Spleen (tissue), 11 donors: ENCODE results near the gene NCS1. TPM values are rescaled to one million over a fixed set of nuclear protein-coding genes. Genes with fewer than 3 reads are reported as not detected.

Experiments used
- DNase-seq: peaks from one replicate; pipeline ENCODE4 v3.0.0-alpha.2; 2020
- H3K27ac ChIP-seq, 8 donors: fragments of 200-600 bp; sonication (generic) in 7 of 8; 1 replicate in 4 of 8; 2 replicates in 4 of 8; pipeline versions ENCODE4 v1.5.0 to v1.8.0; 2016 to 2021; ENCODE audit warnings: inconsistent platforms in 4 of 8, mild to moderate bottlenecking in 4 of 8, moderate library complexity in 1 of 8
- H3K27me3 ChIP-seq, 7 donors: fragments of 200-600 bp; sonication (generic) in 6 of 7; replicated peaks in 1 of 7; 1 replicate in 4 of 7; 2 replicates in 3 of 7; pipeline versions ENCODE4 v1.5.0 to v1.8.0; 2016 to 2021; ENCODE audit warnings: inconsistent platforms in 3 of 7, mild to moderate bottlenecking in 1 of 7
- H3K36me3 ChIP-seq, 6 donors: fragments of 200-600 bp; sonication (generic) in 5 of 6; 1 replicate in 4 of 6; 2 replicates in 2 of 6; pipeline versions ENCODE4 v1.5.0 to v1.8.0; 2016 to 2021; ENCODE audit warnings: inconsistent platforms in 2 of 6
- H3K4me1 ChIP-seq, 6 donors: fragments of 200-600 bp; sonication (generic) in 5 of 6; 1 replicate in 3 of 6; 2 replicates in 3 of 6; pipeline versions ENCODE4 v1.5.0 to v1.8.0; 2016 to 2021; ENCODE audit warnings: inconsistent platforms in 3 of 6
- H3K4me3 ChIP-seq, 8 donors: fragments of 200-600 bp; sonication (generic) in 7 of 8; 1 replicate in 4 of 8; 2 replicates in 4 of 8; pipeline versions ENCODE4 v1.5.0 to v1.8.0; 2016 to 2021; ENCODE audit warnings: inconsistent platforms in 4 of 8, mild to moderate bottlenecking in 4 of 8, moderate library complexity in 2 of 8
- H3K9me3 ChIP-seq, 8 donors: fragments of 200-600 bp; sonication (generic) in 7 of 8; 1 replicate in 4 of 8; 2 replicates in 4 of 8; pipeline versions ENCODE4 v1.5.0 to v1.8.0; 2016 to 2021; ENCODE audit warnings: inconsistent platforms in 4 of 8
- CTCF ChIP-seq, 11 experiments: fragments of 200-600 bp in 7 of 11; fragments of 450-650 bp in 4 of 11; sonication (generic) in 4 of 11; IDR thresholded peaks in 8 of 11; conservative IDR thresholded peaks in 3 of 11; 1 replicate in 7 of 11; 2 replicates in 4 of 11; pipeline versions ENCODE4 v1.4.0 to v1.8.0; 2016 to 2021; ENCODE audit warnings: antibody characterized with exemption in 11 of 11, inconsistent platforms in 4 of 11, mild to moderate bottlenecking in 1 of 11
- POLR2A ChIP-seq, 3 donors: fragments of 450-650 bp; IDR thresholded peaks; one replicate each; pipeline ENCODE4 v1.5.1; 2017; ENCODE audit warnings: antibody characterized with exemption in 3 of 3, mild to moderate bottlenecking in 1 of 3
- POLR2AphosphoS5 ChIP-seq, 3 donors: sonication (generic); formaldehyde crosslinking; IDR thresholded peaks; one replicate each; pipeline ENCODE4 v1.5.1; 2017; ENCODE audit warnings: antibody characterized with exemption in 3 of 3
- WGBS, 5 donors: extraction: QIAGEN DNeasy Blood & Tissue Kit in 3 of 5; methylation state at CpG; one replicate each; pipeline versions ENCODE4 v1.1.5 to v1.1.7; 2013 to 2018; 5-methylcytosine and 5-hydroxymethylcytosine counted together
- intact Hi-C: fragments of 100-400 bp; cut with DNase I; formaldehyde crosslinking; loops from one replicate; pipeline ENCODE4 v1.15.0; 2023; ENCODE audit warnings: low total_unique reads
- polyA plus RNA-seq, 3 donors: library from polyadenylated mRNA; stranded (reverse); fragments of 200-250 nt; gene quantifications; one replicate each; pipeline ENCODE4 v1.2.1, GENCODE V29; 2013
- total RNA-seq, 7 donors: library from RNA; depleted of rRNA in 3 of 7; stranded (reverse); fragments of >200 nt in 3 of 7; fragmentation: NEBNext Ultra II Directional in 4 of 7; extraction: Animal tissue kit (Norgen Biotek cat#: 25700) in 4 of 7; gene quantifications; one replicate each; pipeline versions ENCODE4 v1.1.0 to v1.2.1, GENCODE V29; 2016 to 2021
- donor health status: healthy with polysubstance abuse.
- donor health status: DM: no; HTN: no; CAD: no; lungs with moderate emphysema.
- donor health status: DM: no; HTN: no; CAD: no.
- donor health status: Bipolar disorder and iron deficiency.
- donor health status: healthy.
- donor health status: DM: no; HTN: no; CAD: no.
- donor health status: DM: yes; HTN: yes; CAD: no.

NCS1 gene
- total and polyA plus RNA-seq, 10 donors: 0.46 to 2.5 (median 1.3) TPM

DNA sequence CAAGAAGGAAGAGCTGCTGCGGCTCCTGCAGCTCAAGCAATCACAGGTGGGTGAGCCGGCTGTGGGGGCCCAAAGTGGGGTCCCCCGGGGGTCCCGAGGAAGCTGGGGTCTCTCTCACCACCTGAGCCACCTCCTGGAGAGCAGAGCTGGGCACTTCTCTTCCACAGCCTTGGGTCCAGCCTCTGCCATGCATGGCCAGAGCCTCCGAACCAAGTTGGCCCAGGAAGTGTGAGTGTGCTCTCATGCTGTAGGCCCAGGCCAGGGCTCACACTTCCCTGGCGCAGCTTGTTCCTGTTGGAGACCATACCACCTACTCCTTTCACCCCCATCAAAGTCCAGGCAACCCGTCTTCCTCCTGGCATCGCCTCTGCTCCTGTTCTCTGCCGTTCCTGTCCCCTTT, 113.1 kb downstream of the NCS1 start:
- TF ChIP-seq POLR2AphosphoS5 (IDR thresholded peaks at IDR 0.05): no peak
- TF ChIP-seq POLR2A (IDR thresholded peaks at IDR 0.05): no peak
- no peak for TF ChIP-seq CTCF (IDR thresholded peaks at IDR 0.05 in 8 of 11, conservative IDR thresholded peaks at IDR 0.05 in 3 of 11)
- H3K4me3 ChIP-seq: no peak overlapping the region
- no peaks in the 10 kb centered on the region for H3K36me3 ChIP-seq
- DNase-seq: no peak
- H3K27me3 ChIP-seq: peaks cover 0 to 93% (median 10%) of the 10 kb centered on the region in 7 donors
- H3K4me1 ChIP-seq: peaks cover 0 to 17% (median 0%) of the 10 kb centered on the region in 6 donors
- intact Hi-C loops: no loop called here
- no peak overlapping the region for H3K27ac ChIP-seq
- 65 to 79% (median 77%) methylated on average over 9 of the region's 9 CpGs for WGBS, 5 donors
- no peaks in the 10 kb centered on the region for H3K9me3 ChIP-seq

- intact Hi-C loops: no loop called here
- no peak overlapping the region for H3K4me3 ChIP-seq
- no peak overlapping the region for H3K27ac ChIP-seq
- DNase-seq: no peak
- peaks cover 0 to 86% (median 10%) of the 10 kb centered on the region in 7 donors for H3K27me3 ChIP-seq
- no peaks in the 10 kb centered on the region for H3K36me3 ChIP-seq
- H3K9me3 ChIP-seq: no peaks in the 10 kb centered on the region
- H3K4me1 ChIP-seq: peaks cover 0 to 18% (median 0%) of the 10 kb centered on the region in 6 donors
- WGBS, 5 donors: 80 to 89% (median 87%) methylated on average over 7 to 17 of the region's 17 CpGs
- TF ChIP-seq CTCF (IDR thresholded peaks at IDR 0.05 in 8 of 11, conservative IDR thresholded peaks at IDR 0.05 in 3 of 11): no peak
- no peak for TF ChIP-seq POLR2A (IDR thresholded peaks at IDR 0.05)
- no peak for TF ChIP-seq POLR2AphosphoS5 (IDR thresholded peaks at IDR 0.05)
These were observed 114.0 kb downstream of the NCS1 start for GRCh38 chr9:130286072-130286770.

Other genes with a start within 250 kb of the NCS1 start
- gene FNBP1, start 129.2 kb upstream of the NCS1 start, total RNA-seq: 100 to 1,000 TPM; 132 to 156 (median 148) TPM
- 10 to 100 TPM; 40.6 to 55.6 (median 54.9) TPM for gene FNBP1, start 129.2 kb upstream of the NCS1 start, polyA plus RNA-seq
- gene GPR107, start 118.5 kb upstream of the NCS1 start, total RNA-seq: 10 to 100 TPM; 25.2 to 42.8 (median 30.5) TPM
- 1 to 10 TPM; 3.9 to 7.4 (median 4.3) TPM for gene GPR107, start 118.5 kb upstream of the NCS1 start, polyA plus RNA-seq
- 1 to 10 TPM in 2 of 7 donors, under 1 TPM in 5; 0.09 to 1.9 (median 0.67) TPM for gene HMCN2, start 93.4 kb downstream of the NCS1 start, total RNA-seq
- gene HMCN2, start 93.4 kb downstream of the NCS1 start, polyA plus RNA-seq: 1 to 10 TPM in 2 of 3 donors, under 1 TPM in 1; 0.39 to 1.7 (median 1.4) TPM